ENCODE results near the gene JAKMIP1.

DNA sequence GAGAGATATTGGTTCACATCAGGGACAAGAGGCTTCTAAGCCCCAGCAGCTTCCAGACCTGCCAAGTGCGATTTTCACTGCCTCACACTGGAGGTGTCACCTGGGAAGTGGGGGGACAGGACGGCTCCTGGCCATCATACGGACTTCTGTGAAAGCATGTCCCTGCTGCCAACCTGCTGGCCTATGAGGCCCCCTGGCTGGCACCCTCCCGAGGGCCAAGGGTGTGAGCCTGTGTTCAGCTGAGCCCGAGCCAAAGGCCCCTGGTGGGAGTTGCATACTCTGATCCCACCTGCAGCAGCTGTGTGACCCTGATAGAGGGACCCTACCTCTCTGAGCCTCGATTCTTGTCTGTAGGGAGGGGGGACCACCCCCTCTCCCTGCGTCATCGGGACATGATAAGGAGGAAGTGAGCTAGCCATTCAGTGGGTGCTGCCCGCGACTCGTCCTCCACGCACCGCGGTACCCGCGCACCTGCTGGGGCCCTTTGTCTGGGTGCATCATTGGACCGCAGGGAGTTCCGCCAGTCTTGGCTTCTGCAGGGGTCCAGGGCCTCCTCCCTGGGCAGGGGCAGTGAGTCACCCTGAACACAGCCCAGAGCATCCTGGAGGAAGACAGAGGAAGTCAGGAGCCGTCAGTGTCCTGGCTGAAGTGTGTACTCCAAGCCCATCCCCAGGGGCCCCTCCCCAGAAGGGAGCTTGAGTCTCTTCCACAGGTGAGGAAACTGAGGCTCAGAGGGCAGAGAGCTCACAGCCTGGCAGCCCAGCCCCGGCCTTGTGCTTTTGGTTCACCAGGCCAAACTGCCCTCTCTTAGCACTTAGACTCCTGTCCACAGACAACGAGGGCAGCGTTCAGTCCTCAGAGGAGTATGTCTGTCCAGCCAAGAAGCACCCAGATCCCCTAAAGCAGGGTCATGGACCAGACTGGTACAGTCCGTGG is 206.2 kb downstream of the JAKMIP1 start:
- no peak for TF ChIP-seq EP300 (IDR thresholded peaks at IDR 0.05)
- no peak for TF ChIP-seq POLR2A (IDR thresholded peaks at IDR 0.05)
- TF ChIP-seq, protein P1, sequence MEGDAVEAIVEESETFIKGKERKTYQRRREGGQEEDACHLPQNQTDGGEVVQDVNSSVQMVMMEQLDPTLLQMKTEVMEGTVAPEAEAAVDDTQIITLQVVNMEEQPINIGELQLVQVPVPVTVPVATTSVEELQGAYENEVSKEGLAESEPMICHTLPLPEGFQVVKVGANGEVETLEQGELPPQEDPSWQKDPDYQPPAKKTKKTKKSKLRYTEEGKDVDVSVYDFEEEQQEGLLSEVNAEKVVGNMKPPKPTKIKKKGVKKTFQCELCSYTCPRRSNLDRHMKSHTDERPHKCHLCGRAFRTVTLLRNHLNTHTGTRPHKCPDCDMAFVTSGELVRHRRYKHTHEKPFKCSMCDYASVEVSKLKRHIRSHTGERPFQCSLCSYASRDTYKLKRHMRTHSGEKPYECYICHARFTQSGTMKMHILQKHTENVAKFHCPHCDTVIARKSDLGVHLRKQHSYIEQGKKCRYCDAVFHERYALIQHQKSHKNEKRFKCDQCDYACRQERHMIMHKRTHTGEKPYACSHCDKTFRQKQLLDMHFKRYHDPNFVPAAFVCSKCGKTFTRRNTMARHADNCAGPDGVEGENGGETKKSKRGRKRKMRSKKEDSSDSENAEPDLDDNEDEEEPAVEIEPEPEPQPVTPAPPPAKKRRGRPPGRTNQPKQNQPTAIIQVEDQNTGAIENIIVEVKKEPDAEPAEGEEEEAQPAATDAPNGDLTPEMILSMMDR (IDR thresholded peaks at IDR 0.05), result no peak
- TF ChIP-seq POLR2AphosphoS5 (IDR thresholded peaks at IDR 0.05), result no peak

Data from upper lobe of left lung (tissue), 4 donors.